Measurements from ENCODE around the gene ASIC1.
A peak's percentile ranks its signal among the peaks of the same experiment; 100 is the strongest.

The ASIC1 gene

GRCh38 chr12:50110127-50110761 lies 52.8 kb downstream of the ASIC1 start:
- DNase-seq (ENCODE audit: low read depth), result no peak

DNA sequence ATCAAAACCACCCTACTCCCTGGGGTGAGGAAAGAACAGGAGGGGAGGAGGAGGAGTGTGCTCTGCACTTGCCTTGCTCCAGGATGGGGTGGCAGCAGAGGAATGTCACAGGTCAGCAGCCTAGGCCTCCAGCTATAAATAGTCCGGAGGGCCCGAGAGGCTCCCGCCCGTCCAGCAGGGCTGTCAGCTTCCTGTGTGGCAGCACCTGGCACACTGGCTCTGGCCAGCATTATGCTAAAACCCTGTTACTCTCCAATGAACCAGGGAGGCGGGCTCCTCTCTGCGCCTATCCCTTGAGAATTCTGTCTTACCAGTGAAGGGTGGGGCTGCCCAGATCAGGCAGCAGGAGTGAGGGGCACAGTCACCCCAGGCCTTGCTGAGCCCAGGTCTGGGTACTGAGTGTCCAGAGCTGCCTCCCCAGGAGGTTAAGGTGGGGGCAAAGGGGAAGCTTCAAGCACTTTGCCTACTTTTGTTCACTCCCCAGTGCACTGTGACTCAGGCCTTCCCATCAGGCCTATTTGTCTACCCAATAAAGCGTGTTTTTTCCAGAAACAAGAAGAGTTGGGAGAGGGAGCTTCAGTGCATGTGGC lies 53.5 kb downstream of the ASIC1 start:
- no peak for DNase-seq (ENCODE audit: low read depth)

- DNase-seq (ENCODE audit: low read depth), result no peak
Measured at GRCh38 chr12:50111395-50111692, 53.9 kb downstream of the ASIC1 start.

DNA sequence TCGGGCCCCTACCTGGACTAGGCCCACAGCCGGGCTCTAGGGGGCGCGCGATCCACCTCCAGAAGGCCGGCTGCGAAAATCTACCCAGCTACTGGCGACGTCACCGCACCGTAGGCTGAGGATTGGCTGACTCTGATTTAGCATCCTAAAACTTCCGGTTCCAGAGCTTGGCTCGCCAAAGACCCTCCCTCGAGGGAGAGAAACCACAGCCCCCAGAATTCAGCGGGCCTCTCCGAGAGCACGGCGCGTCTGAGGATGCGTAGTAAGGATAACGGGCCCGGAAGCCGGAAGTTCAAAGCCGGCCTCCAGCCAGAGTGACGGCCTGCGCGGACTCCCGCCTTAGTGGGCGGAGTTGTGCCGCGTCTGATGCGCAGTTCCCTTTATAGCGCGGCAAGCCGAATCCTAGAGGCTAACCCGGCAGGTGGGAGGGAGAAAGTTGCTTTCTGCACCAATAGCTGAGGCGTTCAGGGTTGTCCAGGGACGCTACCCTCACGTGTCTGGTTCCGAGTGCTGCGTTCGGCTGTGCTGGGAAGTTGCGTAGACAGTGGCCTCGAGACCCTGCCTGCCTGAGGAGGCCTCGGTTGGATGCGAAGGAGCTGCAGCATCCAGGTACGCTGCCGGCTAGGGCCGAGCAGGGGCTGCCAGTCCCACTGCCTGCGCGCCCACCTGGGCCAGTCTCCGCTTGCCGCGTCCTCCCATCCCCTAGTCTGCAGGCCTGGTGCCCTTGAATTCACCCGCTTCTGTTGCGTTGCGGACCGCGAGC lies 54.5 kb downstream of the ASIC1 start, which contains the start of gene COX14:
COX14 (plus strand) TSS at position 544 of the 763 bp plus-strand sequence. CDS start 7,808 bp downstream, outside the sequence.
- DNase-seq (ENCODE audit: low read depth), result peak; percentile 97

GRCh38 chr12:50112456-50113218 lies 55.2 kb downstream of the ASIC1 start:
- DNase-seq (ENCODE audit: low read depth), result no peak

- no peak for DNase-seq (ENCODE audit: low read depth)
Measured at GRCh38 chr12:50117057-50117622, 59.7 kb downstream of the ASIC1 start.

DNA sequence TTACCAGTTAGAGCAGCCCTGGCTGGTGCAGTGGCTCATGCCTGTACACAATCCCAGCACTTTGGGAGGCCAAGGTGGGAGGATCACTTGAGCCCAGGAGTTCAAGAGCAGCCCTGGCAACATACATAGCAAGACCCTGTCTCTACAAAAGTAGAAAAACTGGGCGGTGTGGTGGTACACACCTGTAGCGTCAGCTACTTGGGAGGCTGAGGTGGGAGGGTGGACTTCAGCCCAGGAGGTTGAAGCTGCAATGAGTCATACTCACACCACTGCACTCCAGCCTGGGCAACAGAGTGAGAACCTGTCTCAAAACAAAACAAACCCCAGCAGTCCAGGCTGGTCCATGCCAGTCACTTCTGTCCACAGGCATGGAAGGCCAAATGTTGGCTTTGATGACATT lies 62.0 kb downstream of the ASIC1 start:
- no peak for DNase-seq (ENCODE audit: low read depth)

DNA sequence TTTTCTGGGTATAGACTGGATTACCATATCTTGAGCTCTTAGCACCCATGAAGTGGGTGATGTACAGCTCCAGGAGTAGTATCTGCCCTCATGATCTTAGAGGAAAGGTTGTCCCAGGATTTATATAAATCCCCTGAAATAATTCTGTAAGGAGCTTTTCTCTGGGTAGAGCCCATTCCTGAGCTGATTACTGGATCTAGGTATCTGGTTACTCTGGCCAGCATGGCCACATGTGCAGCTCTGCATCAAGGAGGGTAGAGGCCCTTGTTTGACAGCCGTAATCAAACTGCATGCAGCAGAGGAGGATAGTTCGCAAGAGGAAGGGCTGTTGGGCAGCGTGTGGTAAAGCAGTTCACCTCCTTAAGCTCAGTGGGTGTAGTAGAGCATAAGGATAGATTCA lies 63.1 kb downstream of the ASIC1 start:
- no peak for DNase-seq (ENCODE audit: low read depth)

DNA sequence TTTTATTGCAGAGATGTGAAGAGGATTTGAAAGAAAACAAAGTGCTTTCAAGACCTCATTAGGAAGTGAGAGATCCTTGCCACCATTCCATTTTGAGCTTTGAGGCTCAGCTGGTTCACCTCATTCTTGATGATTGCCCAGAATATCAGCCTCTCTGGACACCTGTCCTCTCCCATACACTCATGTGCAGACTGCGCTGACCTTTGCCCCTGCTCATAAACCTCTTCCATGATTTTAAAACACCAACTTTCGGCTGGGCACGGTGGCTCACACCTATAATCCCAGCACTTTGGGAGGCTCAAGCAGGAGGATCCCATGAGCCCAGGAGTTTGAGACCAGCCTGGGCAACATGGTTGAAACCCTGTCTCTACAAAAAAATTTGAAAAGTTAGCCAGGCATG lies 63.6 kb downstream of the ASIC1 start:
- DNase-seq (ENCODE audit: low read depth), result no peak

DNA sequence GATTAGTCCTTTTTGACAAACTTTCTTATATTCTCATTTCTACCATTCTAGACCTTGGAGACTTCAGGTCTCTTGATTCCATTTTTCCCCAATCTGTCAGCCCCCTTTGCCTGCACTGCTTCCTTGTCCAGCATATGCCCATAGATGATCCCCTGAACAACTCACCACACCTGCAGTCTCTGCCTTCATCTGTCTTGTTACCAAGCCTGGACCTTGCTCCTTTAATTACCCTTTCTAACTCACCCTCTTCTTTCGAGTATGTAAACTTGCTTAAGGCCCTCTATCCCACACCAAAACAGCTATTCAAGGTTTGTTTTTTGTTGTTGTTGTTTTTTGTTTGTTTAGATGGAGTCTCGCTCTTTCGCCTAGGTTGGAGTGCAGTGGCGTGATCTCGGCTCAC lies 64.2 kb downstream of the ASIC1 start:
- DNase-seq (ENCODE audit: low read depth), result no peak

GRCh38 chr12:50123203-50123602 lies 65.8 kb downstream of the ASIC1 start:
- no peak for DNase-seq (ENCODE audit: low read depth)

DNA sequence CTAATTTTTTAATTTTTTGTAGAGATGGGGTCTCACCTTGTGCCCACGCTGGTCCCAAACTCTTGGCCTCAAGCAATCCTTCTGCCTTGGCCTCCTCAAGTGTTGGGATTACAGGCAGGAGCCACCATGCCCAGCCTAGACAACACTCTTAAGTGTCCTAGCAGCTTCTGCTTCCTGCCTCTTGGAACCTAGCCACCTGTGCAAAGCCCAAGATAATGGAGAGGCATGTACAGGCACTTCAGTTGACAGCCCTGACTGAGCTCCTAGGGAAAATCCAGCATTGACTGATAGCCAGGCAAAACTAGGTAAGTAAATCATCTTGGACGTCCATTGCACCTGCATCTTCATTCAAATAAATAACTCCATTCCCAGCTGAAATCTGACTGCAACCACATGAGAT lies 70.2 kb downstream of the ASIC1 start:
- DNase-seq (ENCODE audit: low read depth), result no peak

DNA sequence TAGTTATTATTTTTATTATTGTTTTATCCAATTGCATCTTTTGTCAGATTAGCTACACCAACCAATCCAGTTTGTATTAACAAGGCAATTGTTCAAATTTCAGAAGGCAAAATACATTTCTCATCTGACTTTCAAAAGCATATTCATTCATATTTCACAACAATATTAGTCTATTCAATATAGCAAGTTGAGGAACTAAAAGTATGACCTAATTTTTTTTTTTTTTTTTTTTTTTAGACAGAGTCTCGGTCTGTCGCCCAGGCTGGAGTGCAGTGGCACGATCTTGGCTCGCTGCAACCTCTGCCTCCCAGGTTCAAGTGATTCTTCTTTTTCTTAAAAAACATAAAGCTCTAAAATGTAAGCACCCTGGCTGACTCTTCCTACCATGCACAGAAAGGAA lies 71.9 kb downstream of the ASIC1 start:
- no peak for DNase-seq (ENCODE audit: low read depth)

- no peak for DNase-seq (ENCODE audit: low read depth)
Measured at GRCh38 chr12:50132505-50133135, 75.2 kb downstream of the ASIC1 start.

Measured in stimulated activated CD4-positive, alpha-beta T cell treated with anti-CD3 and anti-CD28 coated beads, Interleukin-2, amount 100 ng/mL, for 4 hours (primary cell).